ENCODE results near the gene EIF3J.

The EIF3J gene

DNA sequence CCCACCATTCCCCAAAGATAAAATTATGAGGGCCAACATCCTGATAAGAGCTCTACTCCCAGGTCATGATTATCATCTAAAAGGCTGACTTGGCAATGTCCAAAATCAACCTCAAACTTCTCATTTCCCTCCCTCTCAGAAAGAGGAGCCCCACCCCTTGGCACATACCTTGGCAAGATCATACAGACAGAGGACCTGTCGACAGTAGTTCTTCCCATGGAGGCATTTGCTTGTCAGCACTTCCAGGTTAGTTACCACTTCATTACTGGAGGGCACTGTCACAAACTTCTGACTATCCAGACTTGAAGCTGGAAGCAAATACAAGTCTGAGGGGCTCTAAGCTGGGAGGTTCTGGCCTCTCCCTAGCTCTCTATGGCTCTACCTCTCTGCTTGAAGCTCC is 37.8 kb downstream of the EIF3J start:
- Histone ChIP-seq H3K4me3 (ENCODE audit: low read length) (no peak overlapping the region), H3K27me3 (ENCODE audit: control insufficient read depth, insufficient read depth, low read length) (no peaks in the 10 kb centered on the region), H3K4me1 (ENCODE audit: control insufficient read depth, insufficient read depth, low read length) (no peaks in the 10 kb centered on the region), H3K36me3 (ENCODE audit: control insufficient read depth, insufficient read depth, low read length) (peaks cover 12% of the 10 kb centered on the region), H3K9me3 (ENCODE audit: control insufficient read depth, low read length) (no peaks in the 10 kb centered on the region), H3K9ac (ENCODE audit: low read length) (no peak overlapping the region)

- Histone ChIP-seq H3K4me1 (ENCODE audit: control insufficient read depth, insufficient read depth, low read length) (no peaks in the 10 kb centered on the region), H3K4me3 (ENCODE audit: low read length) (no peak overlapping the region), H3K9ac (ENCODE audit: low read length) (no peak overlapping the region), H3K9me3 (ENCODE audit: control insufficient read depth, low read length) (no peaks in the 10 kb centered on the region), H3K27me3 (ENCODE audit: control insufficient read depth, insufficient read depth, low read length) (no peaks in the 10 kb centered on the region), H3K36me3 (ENCODE audit: control insufficient read depth, insufficient read depth, low read length) (peaks cover 4% of the 10 kb centered on the region)
Measured at GRCh38 chr15:44580105-44580504, 43.2 kb downstream of the EIF3J start.

DNA sequence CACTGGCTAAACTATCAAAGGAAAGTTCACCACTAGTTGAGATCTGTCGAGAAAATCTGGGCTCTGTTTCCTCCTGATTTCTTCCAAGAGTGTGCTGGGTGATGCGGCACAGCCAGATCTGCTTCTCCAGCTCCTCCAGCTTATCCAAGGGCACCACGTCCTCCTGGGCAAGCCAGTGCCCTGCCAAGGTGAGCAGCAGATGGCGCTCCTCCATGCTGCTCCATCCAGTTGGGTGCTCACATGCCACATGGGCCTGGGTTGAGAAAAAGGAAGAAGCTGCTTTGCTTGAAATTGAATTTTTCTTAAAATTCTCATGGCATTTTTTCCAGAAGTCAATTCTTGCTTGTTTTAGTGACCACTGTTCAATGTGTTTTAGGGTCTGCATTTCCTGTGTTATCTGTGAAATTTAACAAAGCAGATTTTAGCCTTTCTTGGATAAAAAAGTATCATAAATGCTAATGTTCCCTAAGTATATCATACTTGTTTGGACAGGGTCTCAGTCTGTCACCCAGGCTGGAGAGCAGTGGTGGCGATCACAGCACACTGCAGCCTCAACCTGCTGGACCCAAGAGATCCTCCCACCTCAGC is 47.3 kb downstream of the EIF3J start:
- H3K36me3 ChIP-seq (ENCODE audit: control insufficient read depth, insufficient read depth, low read length): peaks cover 12% of the 10 kb centered on the region
- no peaks in the 10 kb centered on the region for H3K27me3 ChIP-seq (ENCODE audit: control insufficient read depth, insufficient read depth, low read length)
- no peak overlapping the region for H3K9ac ChIP-seq (ENCODE audit: low read length)
- no peak overlapping the region for H3K4me3 ChIP-seq (ENCODE audit: low read length)
- H3K9me3 ChIP-seq (ENCODE audit: control insufficient read depth, low read length): no peaks in the 10 kb centered on the region
- H3K4me1 ChIP-seq (ENCODE audit: control insufficient read depth, insufficient read depth, low read length): no peaks in the 10 kb centered on the region

GRCh38 chr15:44585633-44586032 is 48.7 kb downstream of the EIF3J start:
- Histone ChIP-seq H3K36me3 (ENCODE audit: control insufficient read depth, insufficient read depth, low read length) (peaks cover 18% of the 10 kb centered on the region), H3K9ac (ENCODE audit: low read length) (no peak overlapping the region), H3K4me3 (ENCODE audit: low read length) (no peak overlapping the region), H3K4me1 (ENCODE audit: control insufficient read depth, insufficient read depth, low read length) (no peaks in the 10 kb centered on the region), H3K27me3 (ENCODE audit: control insufficient read depth, insufficient read depth, low read length) (no peaks in the 10 kb centered on the region), H3K9me3 (ENCODE audit: control insufficient read depth, low read length) (no peaks in the 10 kb centered on the region)

- Histone ChIP-seq H3K9me3 (ENCODE audit: control insufficient read depth, low read length) (no peaks in the 10 kb centered on the region), H3K36me3 (ENCODE audit: control insufficient read depth, insufficient read depth, low read length) (peaks cover 18% of the 10 kb centered on the region), H3K27me3 (ENCODE audit: control insufficient read depth, insufficient read depth, low read length) (no peaks in the 10 kb centered on the region), H3K9ac (ENCODE audit: low read length) (no peak overlapping the region), H3K4me1 (ENCODE audit: control insufficient read depth, insufficient read depth, low read length) (no peaks in the 10 kb centered on the region), H3K4me3 (ENCODE audit: low read length) (no peak overlapping the region)
Measured at GRCh38 chr15:44588541-44588940, 51.6 kb downstream of the EIF3J start.

DNA sequence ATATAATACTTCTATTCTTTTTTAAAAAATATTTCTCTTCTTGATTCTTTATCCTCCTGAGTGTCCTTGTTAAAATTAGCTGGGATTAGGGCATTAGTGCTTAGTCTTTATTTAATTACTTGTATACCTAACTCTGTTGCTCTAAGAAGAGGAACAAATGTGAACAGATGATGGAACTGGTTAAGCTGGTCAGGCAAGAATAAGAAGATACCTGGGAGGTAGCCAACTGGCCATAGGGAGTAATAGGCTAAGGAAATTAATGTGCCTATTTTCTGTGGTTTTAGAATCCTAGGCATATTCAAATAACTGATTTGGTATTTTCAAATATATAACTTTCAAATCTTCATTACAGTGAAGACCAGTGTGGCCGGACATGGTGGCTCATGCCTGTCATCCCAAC is 54.4 kb downstream of the EIF3J start:
- Histone ChIP-seq H3K4me3 (ENCODE audit: low read length) (no peak overlapping the region), H3K9me3 (ENCODE audit: control insufficient read depth, low read length) (no peaks in the 10 kb centered on the region), H3K9ac (ENCODE audit: low read length) (no peak overlapping the region), H3K27me3 (ENCODE audit: control insufficient read depth, insufficient read depth, low read length) (no peaks in the 10 kb centered on the region), H3K4me1 (ENCODE audit: control insufficient read depth, insufficient read depth, low read length) (no peaks in the 10 kb centered on the region), H3K36me3 (ENCODE audit: control insufficient read depth, insufficient read depth, low read length) (peaks cover 18% of the 10 kb centered on the region)

GRCh38 chr15:44593042-44593736 is 56.2 kb downstream of the EIF3J start:
- Histone ChIP-seq H3K9ac (ENCODE audit: low read length) (no peak overlapping the region), H3K9me3 (ENCODE audit: control insufficient read depth, low read length) (no peaks in the 10 kb centered on the region), H3K27me3 (ENCODE audit: control insufficient read depth, insufficient read depth, low read length) (no peaks in the 10 kb centered on the region), H3K36me3 (ENCODE audit: control insufficient read depth, insufficient read depth, low read length) (peaks cover 14% of the 10 kb centered on the region), H3K4me3 (ENCODE audit: low read length) (no peak overlapping the region), H3K4me1 (ENCODE audit: control insufficient read depth, insufficient read depth, low read length) (no peaks in the 10 kb centered on the region)

GRCh38 chr15:44595246-44595645 is 58.3 kb downstream of the EIF3J start:
- H3K4me3 ChIP-seq (ENCODE audit: low read length): no peak overlapping the region
- no peaks in the 10 kb centered on the region for H3K9me3 ChIP-seq (ENCODE audit: control insufficient read depth, low read length)
- H3K9ac ChIP-seq (ENCODE audit: low read length): no peak overlapping the region
- no peaks in the 10 kb centered on the region for H3K4me1 ChIP-seq (ENCODE audit: control insufficient read depth, insufficient read depth, low read length)
- no peaks in the 10 kb centered on the region for H3K27me3 ChIP-seq (ENCODE audit: control insufficient read depth, insufficient read depth, low read length)
- H3K36me3 ChIP-seq (ENCODE audit: control insufficient read depth, insufficient read depth, low read length): peaks cover 3% of the 10 kb centered on the region

DNA sequence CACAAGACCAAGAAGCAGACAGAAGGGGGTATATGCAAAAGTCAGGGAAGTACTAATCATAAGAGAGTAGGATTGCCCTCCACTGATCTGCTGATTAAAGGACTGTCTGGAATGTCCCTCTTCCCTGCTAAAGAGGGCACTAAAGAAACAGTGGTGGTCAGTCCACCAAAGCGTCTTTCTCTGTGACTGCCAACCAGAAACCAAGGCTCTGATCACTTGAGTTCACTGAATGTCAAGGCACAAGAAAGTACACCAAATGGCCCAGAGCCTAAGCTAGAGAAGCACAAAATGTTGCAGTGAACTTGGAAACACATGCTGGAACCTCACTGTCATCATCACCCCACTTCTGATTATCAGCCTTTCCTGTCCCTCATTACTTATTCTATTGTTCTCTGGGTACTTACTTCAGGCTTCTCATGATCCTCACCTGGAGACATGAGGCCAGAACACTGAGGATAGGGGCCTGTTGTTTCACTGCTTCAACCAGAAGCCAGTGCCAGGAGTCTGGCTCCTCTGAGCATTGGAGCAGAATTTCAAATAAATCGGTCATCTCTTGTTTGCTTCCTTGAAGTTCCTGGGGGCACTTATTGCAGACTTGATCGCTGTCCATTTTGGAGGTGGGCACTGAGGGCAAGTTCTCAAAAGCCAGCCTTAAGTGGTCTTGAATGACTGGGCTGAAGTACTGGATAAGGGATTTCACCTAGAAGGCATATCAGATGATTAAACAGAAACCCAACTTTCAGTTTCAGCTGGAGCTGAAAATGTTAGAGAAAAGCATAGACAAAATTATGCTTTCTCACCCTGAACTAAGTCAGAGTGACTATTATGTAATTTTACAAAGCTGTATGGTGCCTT is 58.9 kb downstream of the EIF3J start:
- Histone ChIP-seq H3K4me3 (ENCODE audit: low read length) (no peak overlapping the region), H3K27me3 (ENCODE audit: control insufficient read depth, insufficient read depth, low read length) (no peaks in the 10 kb centered on the region), H3K4me1 (ENCODE audit: control insufficient read depth, insufficient read depth, low read length) (no peaks in the 10 kb centered on the region), H3K9ac (ENCODE audit: low read length) (no peak overlapping the region), H3K36me3 (ENCODE audit: control insufficient read depth, insufficient read depth, low read length) (no peaks in the 10 kb centered on the region), H3K9me3 (ENCODE audit: control insufficient read depth, low read length) (no peaks in the 10 kb centered on the region)

- Histone ChIP-seq H3K9ac (ENCODE audit: low read length) (no peak overlapping the region), H3K27me3 (ENCODE audit: control insufficient read depth, insufficient read depth, low read length) (no peaks in the 10 kb centered on the region), H3K4me1 (ENCODE audit: control insufficient read depth, insufficient read depth, low read length) (no peaks in the 10 kb centered on the region), H3K4me3 (ENCODE audit: low read length) (no peak overlapping the region), H3K9me3 (ENCODE audit: control insufficient read depth, low read length) (no peaks in the 10 kb centered on the region), H3K36me3 (ENCODE audit: control insufficient read depth, insufficient read depth, low read length) (no peaks in the 10 kb centered on the region)
Measured at GRCh38 chr15:44596511-44597010, 59.6 kb downstream of the EIF3J start.

DNA sequence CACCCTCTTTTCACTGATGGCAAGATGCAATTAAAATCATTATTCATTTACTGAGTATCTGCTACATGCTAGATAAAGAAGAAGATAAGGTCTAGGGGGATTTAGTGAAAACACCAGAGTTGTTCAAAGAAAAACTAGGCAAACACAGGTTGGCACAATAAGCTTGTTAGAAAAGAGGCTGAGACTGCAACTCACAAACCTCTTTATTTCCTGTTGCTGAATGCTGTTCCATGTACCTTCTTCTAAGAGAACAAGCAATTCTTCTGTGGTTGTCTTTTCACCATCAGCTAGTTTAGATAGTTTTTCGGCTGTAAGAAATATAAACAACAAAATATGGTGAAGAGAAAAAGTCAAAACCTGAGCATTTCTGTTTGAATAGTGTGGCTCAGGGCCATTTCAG is 61.1 kb downstream of the EIF3J start:
- peaks cover 2% of the 10 kb centered on the region for H3K36me3 ChIP-seq (ENCODE audit: control insufficient read depth, insufficient read depth, low read length)

DNA sequence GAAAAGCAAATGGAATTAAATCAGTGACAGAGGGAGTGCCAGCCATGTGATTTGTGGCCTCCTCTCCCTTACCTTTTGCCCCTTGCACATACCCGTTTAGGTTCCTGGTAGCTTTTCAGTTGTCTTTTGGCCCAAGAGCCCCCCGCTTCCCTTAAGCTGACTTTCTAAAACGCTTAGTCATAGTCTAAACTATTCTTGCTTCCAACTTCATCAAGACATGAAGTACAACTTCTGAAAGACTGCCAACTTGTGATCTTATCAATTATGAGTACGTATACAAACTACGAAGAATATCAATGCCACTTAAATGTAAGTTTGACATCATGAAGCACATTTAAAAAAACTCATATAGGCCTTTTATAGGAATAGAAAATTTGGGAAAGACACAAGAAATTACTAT is 61.9 kb downstream of the EIF3J start:
- H3K9ac ChIP-seq (ENCODE audit: low read length): no peak overlapping the region
- H3K36me3 ChIP-seq (ENCODE audit: control insufficient read depth, insufficient read depth, low read length): peaks cover 7% of the 10 kb centered on the region
- no peaks in the 10 kb centered on the region for H3K4me1 ChIP-seq (ENCODE audit: control insufficient read depth, insufficient read depth, low read length)
- no peak overlapping the region for H3K4me3 ChIP-seq (ENCODE audit: low read length)
- no peaks in the 10 kb centered on the region for H3K9me3 ChIP-seq (ENCODE audit: control insufficient read depth, low read length)
- no peaks in the 10 kb centered on the region for H3K27me3 ChIP-seq (ENCODE audit: control insufficient read depth, insufficient read depth, low read length)

More for the DNA sequence above, 61.1 kb downstream of the EIF3J start:
- no peaks in the 10 kb centered on the region for H3K9me3 ChIP-seq (ENCODE audit: control insufficient read depth, low read length)
- H3K27me3 ChIP-seq (ENCODE audit: control insufficient read depth, insufficient read depth, low read length): no peaks in the 10 kb centered on the region
- no peaks in the 10 kb centered on the region for H3K4me1 ChIP-seq (ENCODE audit: control insufficient read depth, insufficient read depth, low read length)
- H3K4me3 ChIP-seq (ENCODE audit: low read length): no peak overlapping the region
- no peak overlapping the region for H3K9ac ChIP-seq (ENCODE audit: low read length)

All from mucosa of stomach (tissue), 1 donor.